DOHH2 (cell line): Measurements from ENCODE around the gene VAPA.

Experiments
- H3F3A ChIP-seq: fragments of 200-600 bp; sonication (generic), shearing (Covaris generic); 2 replicates; pipeline ENCODE4 v1.6.0; 2016; ENCODE audit warnings: antibody characterized with exemption, mild to moderate bottlenecking; ENCODE audit not compliant: control insufficient read depth, insufficient read depth
- H3K27ac ChIP-seq: fragments of 200-600 bp; sonication (generic); 2 replicates; pipeline ENCODE4 v1.5.1; 2014; ENCODE audit warnings: low read depth, mild to moderate bottlenecking, low read length, moderate library complexity
- H3K27me3 ChIP-seq: fragments of 200-600 bp; sonication (generic); 2 replicates; pipeline ENCODE4 v1.6.1; 2014; ENCODE audit warnings: mild to moderate bottlenecking, low read length, mixed read lengths; ENCODE audit not compliant: control insufficient read depth
- H3K36me3 ChIP-seq: fragments of 200-600 bp; sonication (generic); 2 replicates; pipeline ENCODE4 v1.6.1; 2014; ENCODE audit warnings: mild to moderate bottlenecking, low read length, moderate library complexity, mixed read lengths; ENCODE audit not compliant: control insufficient read depth
- H3K4me1 ChIP-seq: fragments of 200-600 bp; sonication (generic); 2 replicates; pipeline ENCODE4 v1.6.1; 2014; ENCODE audit warnings: mild to moderate bottlenecking, low read length, mixed read lengths; ENCODE audit not compliant: control insufficient read depth
- H3K4me2 ChIP-seq: fragments of 200-600 bp; sonication (generic); 2 replicates; pipeline ENCODE4 v1.6.0; 2014; ENCODE audit warnings: mild to moderate bottlenecking, low read length, moderate library complexity
- H3K4me3 ChIP-seq: fragments of 200-600 bp; sonication (generic); 2 replicates; pipeline ENCODE4 v1.5.1; 2014; ENCODE audit warnings: mild to moderate bottlenecking, low read length, mixed read lengths
- H3K79me2 ChIP-seq: fragments of 200-600 bp; sonication (generic); 2 replicates; pipeline ENCODE4 v1.6.1; 2014; ENCODE audit warnings: mild to moderate bottlenecking, low read length, mixed read lengths; ENCODE audit not compliant: control insufficient read depth
- H3K9me2 ChIP-seq: fragments of 200-600 bp; sonication (generic); replicated peaks from 2 replicates; pipeline ENCODE4 v1.6.1; 2014; ENCODE audit warnings: mild to moderate bottlenecking, low read length, mixed read lengths; ENCODE audit not compliant: control insufficient read depth
- H3K9me3 ChIP-seq: fragments of 200-600 bp; sonication (generic); 2 replicates; pipeline ENCODE4 v1.6.1; 2014; ENCODE audit warnings: antibody characterized with exemption, low read length, mixed read lengths; ENCODE audit not compliant: control insufficient read depth, insufficient read depth
- H4K20me1 ChIP-seq: fragments of 200-600 bp; sonication (generic); 2 replicates; pipeline ENCODE4 v1.6.0; 2014; ENCODE audit warnings: low read depth, mild to moderate bottlenecking, antibody characterized with exemption, low read length, moderate library complexity; ENCODE audit not compliant: control insufficient read depth, insufficient read depth
- EZH2phosphoT487 ChIP-seq: fragments of 200-600 bp; sonication (generic); IDR thresholded peaks from 2 replicates; pipeline ENCODE4 v1.6.1; 2017; ENCODE audit warnings: borderline replicate concordance, mild to moderate bottlenecking, antibody characterized with exemption, low read length, moderate library complexity, mixed read lengths
- TF ChIP-seq, protein P1 (sequence below): fragments of 200-600 bp; sonication (generic); IDR thresholded peaks from one replicate; pipeline ENCODE4 v1.5.1; 2014; ENCODE audit warnings: antibody characterized with exemption, mild to moderate bottlenecking, low read depth, low read length; ENCODE audit not compliant: poor library complexity, severe bottlenecking

Gene VAPA

GRCh38 chr18:9931678-9932077 lies 17.9 kb downstream of the VAPA start:
- H4K20me1 ChIP-seq, result peaks cover 35% of the 10 kb centered on the region
- peaks cover 90% of the 10 kb centered on the region for H3K79me2 ChIP-seq
- TF ChIP-seq, protein P1, sequence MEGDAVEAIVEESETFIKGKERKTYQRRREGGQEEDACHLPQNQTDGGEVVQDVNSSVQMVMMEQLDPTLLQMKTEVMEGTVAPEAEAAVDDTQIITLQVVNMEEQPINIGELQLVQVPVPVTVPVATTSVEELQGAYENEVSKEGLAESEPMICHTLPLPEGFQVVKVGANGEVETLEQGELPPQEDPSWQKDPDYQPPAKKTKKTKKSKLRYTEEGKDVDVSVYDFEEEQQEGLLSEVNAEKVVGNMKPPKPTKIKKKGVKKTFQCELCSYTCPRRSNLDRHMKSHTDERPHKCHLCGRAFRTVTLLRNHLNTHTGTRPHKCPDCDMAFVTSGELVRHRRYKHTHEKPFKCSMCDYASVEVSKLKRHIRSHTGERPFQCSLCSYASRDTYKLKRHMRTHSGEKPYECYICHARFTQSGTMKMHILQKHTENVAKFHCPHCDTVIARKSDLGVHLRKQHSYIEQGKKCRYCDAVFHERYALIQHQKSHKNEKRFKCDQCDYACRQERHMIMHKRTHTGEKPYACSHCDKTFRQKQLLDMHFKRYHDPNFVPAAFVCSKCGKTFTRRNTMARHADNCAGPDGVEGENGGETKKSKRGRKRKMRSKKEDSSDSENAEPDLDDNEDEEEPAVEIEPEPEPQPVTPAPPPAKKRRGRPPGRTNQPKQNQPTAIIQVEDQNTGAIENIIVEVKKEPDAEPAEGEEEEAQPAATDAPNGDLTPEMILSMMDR, result no peak
- no peak for TF ChIP-seq EZH2phosphoT487
- peaks cover 52% of the 10 kb centered on the region for H3K36me3 ChIP-seq
- H3K4me3 ChIP-seq, result no peak overlapping the region
- no peak overlapping the region for H3K4me2 ChIP-seq
- H3K9me2 ChIP-seq, result no peaks in the 10 kb centered on the region
- H3K27ac ChIP-seq, result no peak overlapping the region
- H3K9me3 ChIP-seq, result no peaks in the 10 kb centered on the region
- H3F3A ChIP-seq, result no peaks in the 10 kb centered on the region
- no peaks in the 10 kb centered on the region for H3K27me3 ChIP-seq
- H3K4me1 ChIP-seq, result peaks cover 10% of the 10 kb centered on the region

GRCh38 chr18:9933865-9934264 lies 20.0 kb downstream of the VAPA start:
- Histone ChIP-seq H3K4me1 (no peaks in the 10 kb centered on the region), H3K27ac (no peak overlapping the region)
- TF ChIP-seq, protein P1, result no peak
- no peak for TF ChIP-seq EZH2phosphoT487

GRCh38 chr18:9934274-9934673 lies 20.5 kb downstream of the VAPA start:
- Histone ChIP-seq H4K20me1 (peaks cover 15% of the 10 kb centered on the region; the same call in 1 of the 2 replicates), H3K9me2 (no peaks in the 10 kb centered on the region), H3K9me3 (no peaks in the 10 kb centered on the region), H3K36me3 (peaks cover 75% of the 10 kb centered on the region), H3K4me1 (no peaks in the 10 kb centered on the region), H3K4me3 (no peak overlapping the region), H3K79me2 (peaks cover 76% of the 10 kb centered on the region), H3K27ac (no peak overlapping the region), H3F3A (no peaks in the 10 kb centered on the region), H3K27me3 (no peaks in the 10 kb centered on the region), H3K4me2 (no peak overlapping the region)
- TF ChIP-seq, protein P1, result no peak
- no peak for TF ChIP-seq EZH2phosphoT487

More at GRCh38 chr18:9933865-9934264, 20.0 kb downstream of the VAPA start:
- peaks cover 74% of the 10 kb centered on the region for H3K36me3 ChIP-seq
- peaks cover 80% of the 10 kb centered on the region for H3K79me2 ChIP-seq
- H3K27me3 ChIP-seq, result no peaks in the 10 kb centered on the region
- H3K9me2 ChIP-seq, result no peaks in the 10 kb centered on the region
- H3K4me2 ChIP-seq, result no peak overlapping the region
- no peak overlapping the region for H3K4me3 ChIP-seq
- no peaks in the 10 kb centered on the region for H3K9me3 ChIP-seq
- H4K20me1 ChIP-seq, result peaks cover 19% of the 10 kb centered on the region
- H3F3A ChIP-seq, result no peaks in the 10 kb centered on the region
